ENCODE data around the gene TPM2.
A peak's percentile ranks its signal among the peaks of the same experiment; 100 is the strongest.

Gene TPM2

DNA sequence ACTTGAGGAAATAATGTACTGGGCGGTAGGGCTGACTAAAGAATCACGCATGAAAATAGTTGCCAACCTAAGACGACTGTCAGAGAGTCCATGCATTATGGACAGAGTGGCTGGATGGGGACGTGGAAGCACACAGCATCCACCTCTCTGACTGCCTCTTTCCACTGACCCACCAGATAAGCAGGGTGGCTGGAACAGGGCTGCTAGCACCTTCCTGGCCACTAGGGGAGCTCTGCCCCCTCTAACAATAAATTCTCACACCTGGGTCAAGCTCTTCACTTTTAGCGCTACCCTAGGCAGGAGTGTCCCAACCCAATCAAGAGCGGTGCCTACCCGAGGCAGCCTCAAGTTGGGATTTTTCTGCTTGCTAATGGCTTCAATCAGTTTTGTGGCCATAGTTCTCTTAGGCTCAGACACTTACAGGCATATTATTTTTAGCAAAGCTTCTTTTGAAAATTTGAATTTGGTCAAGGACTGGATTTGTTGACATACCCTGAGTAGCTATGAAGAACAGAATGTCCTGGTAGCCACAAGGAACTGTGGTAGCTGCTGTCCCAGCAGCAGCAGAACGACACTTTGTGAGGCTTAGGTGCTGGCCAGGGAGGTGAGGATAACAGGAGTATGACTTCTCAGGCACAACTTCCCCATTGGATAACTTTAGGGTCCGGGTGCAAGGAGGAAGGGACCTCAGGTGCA lies 6.9 kb upstream of the TPM2 start:
- DNase-seq (ENCODE audit: low read depth): no peak

DNA sequence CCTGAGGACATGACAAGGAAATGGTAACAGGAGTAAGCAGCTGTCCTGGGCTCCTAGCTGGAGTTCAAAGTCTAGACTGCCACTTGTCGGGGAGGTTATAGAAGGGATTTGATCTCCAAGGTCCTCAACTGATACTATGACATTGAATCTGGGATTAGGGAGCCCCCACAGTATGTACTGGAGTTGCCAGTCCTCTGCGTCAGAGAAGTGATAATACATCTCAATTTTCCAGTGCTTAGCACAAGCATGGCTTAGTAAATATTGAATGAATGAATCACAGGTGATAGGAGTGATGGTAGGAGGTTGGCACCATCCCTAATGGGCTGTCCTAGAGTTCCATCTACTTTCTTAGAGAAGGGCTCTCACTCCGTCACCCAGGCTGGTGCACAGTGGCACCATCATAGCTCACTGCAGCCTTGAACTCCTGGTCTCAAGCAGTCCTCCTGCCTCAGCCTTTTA lies 6.2 kb upstream of the TPM2 start:
- DNase-seq (ENCODE audit: low read depth): no peak

DNA sequence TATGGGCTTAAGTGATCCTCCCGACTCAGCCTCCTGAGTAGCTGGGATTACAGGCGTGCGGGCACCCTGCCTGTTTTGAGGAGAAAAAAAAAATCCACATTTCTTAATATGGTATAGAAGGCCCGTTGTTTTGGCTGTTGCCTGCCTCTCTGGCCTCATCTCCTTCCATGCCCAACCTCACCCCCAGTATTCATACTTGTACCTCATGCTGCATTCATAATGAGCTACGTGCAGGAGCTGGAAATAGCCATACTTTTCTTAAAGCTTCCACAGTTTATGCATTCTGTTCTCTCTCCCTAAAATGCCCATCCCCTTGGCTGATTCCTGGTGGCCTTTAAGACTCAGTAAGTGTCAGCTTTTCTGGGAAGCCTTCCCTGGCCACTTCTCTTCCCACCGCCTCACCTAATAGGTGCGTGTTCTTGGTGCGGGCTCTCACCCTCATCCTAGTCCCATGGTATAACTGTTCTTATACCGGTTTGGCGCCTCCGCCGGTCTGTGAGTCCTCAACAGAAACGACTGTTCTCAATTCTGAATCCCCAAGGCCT lies 2.1 kb upstream of the TPM2 start:
- no peak for DNase-seq (ENCODE audit: low read depth)

DNA sequence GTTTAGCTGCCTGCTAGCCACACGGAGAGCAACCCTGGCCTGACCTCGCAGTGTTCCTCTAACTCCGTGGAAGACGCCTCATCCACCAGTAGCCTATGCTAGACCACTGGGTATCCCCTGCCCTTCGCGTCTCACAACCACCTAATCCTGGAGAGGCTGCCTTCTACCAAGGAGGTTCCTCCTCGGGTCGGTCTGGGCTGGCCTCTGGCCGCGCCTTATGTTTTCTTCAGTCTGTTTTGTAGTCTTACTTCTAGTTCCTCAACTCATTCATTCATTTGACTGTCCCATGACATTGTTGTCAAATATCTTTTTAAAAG lies 1.6 kb upstream of the TPM2 start:
- no peak for DNase-seq (ENCODE audit: low read depth)

DNA sequence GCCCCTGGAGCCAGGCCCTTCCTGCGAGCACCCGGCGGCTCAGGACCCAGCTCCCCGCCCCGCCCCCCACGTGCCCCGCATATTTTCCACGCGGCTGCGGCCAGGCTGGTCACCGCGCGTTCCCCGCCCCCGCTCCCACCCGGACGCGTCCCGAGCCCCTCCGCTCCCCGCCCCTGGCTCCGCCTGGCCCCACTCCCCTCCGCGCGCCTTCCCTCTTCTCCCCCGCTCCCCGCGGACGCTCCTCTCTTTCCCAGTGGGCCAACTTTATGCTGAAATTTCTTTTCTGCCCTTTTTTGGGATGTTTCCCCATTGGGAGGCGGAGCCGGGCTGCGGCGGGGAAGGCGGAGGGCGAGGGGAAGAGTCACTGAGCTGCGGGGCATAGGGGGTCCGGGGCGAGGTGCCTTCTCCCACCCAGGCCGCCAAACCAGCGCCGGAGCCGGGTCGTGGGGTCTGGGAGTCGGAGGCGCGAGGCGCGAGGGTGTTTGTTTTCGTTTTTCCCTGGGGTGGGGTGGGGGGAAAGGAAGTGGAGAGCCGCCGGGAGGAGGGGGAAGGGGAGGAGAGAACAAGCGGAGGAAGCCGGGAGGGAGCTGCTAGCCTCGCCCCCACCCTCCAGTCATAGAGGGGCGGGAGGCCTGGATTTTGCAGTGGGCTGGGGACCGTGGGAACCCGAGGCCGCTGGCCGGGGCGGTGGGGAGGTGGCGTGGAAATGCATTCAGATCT lies 1.0 kb upstream of the TPM2 start:
- DNase-seq (ENCODE audit: low read depth): peak; percentile 64

DNA sequence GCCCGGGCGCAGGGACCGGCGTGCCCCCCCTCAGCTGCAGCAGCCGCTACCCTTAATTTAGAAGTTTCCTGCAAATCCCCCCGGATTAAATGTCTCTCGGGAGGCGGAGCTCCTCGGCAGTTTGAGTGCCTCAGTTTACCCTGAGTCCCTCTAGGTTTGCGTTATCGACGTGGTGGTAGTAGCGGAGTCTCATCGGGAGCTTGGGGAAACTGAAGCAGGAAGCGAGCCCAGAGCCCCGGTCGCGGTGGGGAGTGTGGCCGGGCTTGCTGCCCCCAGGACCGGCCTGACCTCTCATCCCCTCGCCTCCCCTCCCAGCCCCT lies 529 bp upstream of the TPM2 start:
- DNase-seq (ENCODE audit: low read depth): no peak

DNA sequence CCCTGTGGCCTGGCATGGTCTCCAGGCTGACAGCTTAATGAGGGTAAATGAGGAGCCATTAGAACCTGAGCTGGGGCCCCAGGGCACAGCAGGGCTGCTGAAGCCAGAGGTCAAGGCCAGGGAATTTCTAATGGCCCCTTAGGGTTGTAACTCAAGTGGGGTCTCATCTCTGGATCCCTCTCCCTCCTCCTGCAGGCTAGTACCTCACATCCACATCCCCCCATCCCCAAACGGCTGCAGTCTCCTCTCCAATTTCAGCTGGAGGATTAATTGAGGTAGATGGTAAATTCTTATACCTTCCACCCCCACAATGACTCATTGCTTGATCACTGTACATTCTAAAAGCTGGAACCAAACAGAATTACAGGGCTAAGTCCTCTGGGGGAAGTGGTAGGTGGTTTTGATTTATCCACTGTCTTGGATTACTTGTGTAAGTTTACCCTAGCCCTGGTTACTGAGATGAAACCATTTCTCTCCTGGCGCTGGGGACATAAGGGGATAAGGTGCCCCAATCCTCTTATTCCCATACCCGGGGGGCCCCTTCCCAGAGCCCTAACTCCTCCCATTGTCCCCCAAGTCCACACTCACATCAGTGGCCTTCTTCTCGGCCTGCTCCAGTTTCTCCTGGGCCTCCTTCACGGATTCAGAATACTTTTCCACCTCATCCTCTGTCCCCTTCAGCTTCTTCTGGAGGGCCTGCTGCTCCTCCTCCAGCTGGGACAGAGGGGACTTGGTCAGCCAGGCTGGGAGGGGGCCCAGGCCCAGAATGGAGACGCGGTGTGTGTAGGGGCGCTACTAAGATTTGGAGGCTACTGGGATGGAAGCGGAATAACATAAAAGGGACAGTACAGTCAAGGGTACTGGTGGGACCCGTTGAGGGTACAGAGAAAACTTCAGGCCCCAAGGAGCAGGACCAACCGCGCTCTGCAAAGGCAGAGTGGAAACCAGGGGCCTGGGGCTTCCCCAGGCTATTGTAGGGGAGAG lies 875 bp downstream of the TPM2 start:
- DNase-seq (ENCODE audit: low read depth): peak; percentile 46

DNA sequence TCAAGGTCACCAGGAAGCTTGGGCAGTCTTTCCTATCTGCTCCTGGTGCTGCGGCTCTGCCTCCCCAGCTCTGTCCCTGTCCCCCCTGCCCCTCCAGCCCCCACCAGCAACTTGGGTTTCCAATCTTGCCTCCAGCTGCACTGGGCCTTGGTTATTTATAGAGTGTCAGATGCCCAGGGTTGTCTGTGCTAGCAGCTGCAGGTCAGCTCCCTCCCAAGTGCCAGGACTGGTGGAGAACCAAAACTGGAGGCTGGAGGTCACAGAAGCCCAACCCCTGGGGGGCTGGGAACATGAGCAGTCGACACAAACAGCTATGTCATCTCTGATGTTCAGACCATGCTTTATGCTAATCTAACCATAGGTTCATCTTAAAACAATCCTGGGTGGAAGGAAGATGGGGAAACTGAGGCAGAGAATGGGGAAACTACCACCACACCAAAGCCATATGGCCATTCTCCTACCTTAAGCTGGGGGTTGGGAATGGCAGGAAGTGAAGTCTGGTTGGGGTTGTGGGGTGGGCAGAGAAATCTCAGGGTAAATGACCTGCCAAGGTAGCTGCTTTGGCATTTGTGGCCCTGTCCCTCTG lies 1.7 kb downstream of the TPM2 start:
- DNase-seq (ENCODE audit: low read depth): no peak

DNA sequence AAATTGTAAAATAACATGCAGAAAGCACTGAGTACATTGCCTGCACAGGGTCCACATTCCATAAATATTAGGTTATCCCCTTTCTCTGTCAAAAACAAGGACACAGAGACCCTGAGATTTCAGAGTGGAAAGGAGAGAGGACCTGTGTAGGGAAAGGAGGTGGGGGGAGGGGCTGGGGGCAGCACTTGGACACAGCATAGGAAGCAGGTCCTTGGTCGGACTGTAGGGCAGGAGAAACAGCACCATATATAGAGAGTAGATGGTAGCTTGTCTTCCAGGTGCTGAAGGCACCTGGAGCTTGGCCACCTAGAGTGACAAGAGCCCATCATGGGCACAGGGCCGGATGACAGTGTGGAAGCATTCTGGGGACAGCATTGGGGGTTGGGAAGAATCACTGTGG lies 2.4 kb downstream of the TPM2 start:
- no peak for DNase-seq (ENCODE audit: low read depth)

DNA sequence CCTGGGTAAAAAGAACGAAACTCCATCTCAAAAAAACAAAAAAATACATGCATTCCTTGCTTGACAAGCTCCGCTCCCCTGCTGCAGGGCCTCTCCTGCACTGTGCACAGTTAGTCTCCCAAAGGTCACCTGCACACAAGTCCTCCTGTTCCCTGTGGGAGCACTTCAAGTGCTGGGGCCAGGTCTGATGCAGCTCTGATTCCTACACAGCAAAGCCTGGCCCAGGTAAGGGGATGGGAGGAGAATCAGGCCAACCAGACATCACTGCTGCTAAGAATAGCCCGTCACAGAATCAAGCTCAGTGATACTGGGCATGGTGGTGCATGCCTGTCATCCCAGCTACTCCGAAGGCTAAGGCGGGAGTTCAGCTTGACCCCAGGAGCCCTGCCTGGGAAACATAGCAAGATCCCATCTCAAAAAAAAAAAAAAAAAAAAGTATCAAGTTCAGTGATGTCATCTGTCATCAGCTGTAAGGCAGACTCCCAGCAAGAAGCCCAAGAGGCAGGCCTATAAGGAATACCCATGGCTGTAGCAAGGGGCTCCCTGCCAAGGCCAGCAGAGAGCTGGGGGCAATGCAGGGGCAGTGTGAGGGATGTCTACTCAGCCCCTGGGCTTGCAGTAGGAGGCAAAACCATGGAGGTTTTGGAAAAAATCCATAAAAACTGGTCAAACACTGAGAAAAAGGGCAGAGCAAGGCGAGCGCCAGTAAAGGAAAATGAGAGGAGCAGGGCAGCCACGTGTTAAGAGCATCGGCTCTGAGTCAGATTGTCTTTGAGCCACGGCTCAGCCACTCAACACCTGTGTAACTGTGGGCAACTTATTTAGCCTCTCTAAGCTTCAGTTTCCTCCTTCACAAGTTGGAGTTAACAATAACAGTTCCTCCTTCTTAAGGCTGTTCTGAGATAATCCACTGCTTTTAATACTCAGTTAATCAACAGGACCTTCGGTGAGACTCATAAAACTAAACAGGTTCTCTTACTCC lies 3.2 kb downstream of the TPM2 start:
- DNase-seq (ENCODE audit: low read depth): no peak

DNA sequence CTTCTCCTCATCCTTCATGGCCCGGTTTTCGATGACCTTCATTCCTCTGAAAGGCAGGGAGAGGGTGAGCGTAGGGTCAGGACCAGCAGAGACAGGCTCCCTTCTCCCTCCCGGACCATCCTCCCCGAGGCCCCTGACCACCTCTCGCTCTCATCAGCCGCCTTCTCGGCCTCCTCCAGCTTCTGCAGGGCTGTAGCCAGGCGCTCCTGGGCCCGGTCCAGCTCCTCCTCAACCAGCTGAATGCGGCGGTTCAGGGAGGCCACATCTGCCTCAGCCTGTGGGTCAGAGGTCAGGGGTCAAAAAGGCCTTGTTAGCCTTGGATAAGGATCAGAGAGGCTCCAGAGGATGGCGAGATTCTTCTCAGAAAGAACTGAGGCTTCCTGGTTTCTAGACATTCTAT lies 4.2 kb downstream of the TPM2 start:
- no peak for DNase-seq (ENCODE audit: low read depth)

DNA sequence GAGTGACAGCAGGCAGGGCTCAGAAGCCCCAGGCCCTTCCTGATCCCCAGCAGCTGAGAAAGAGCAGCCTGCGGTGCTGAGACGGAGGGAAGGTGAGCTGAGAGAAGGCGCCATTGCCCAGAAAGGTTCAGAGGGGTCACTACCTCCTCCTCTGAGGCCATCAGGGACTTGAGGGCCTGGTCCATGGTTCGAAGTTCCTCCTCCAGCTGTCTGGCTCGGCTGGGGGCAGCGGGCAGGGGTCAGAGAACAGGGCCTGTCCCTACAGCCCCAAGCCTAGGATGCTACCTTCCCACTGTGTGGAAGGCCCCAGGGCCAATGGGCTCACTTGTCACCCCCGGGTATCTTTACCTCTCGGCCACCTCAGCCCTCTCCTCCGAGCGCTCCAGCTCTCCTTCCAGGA lies 4.8 kb downstream of the TPM2 start:
- DNase-seq (ENCODE audit: low read depth): no peak

DNA sequence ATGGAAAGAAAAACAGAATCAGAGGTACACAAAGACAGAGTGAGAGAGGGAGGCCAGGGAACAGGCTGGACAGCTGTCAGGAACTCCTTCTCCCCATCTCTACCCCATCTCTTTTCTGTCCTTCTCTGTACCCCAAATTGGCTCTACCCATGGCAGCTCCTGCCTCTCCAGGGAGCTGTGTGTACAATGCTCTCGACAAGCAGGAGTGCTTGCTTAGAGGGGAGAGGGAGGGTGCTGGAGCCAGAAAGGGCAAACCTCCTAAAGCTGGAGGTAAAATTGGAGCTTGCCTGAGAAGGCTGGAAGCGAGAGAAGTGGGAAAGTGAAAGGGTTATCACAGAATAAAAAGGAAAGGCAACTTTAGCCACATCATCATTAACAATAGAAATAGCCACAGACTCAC lies 6.4 kb downstream of the TPM2 start:
- DNase-seq (ENCODE audit: low read depth): no peak

DNA sequence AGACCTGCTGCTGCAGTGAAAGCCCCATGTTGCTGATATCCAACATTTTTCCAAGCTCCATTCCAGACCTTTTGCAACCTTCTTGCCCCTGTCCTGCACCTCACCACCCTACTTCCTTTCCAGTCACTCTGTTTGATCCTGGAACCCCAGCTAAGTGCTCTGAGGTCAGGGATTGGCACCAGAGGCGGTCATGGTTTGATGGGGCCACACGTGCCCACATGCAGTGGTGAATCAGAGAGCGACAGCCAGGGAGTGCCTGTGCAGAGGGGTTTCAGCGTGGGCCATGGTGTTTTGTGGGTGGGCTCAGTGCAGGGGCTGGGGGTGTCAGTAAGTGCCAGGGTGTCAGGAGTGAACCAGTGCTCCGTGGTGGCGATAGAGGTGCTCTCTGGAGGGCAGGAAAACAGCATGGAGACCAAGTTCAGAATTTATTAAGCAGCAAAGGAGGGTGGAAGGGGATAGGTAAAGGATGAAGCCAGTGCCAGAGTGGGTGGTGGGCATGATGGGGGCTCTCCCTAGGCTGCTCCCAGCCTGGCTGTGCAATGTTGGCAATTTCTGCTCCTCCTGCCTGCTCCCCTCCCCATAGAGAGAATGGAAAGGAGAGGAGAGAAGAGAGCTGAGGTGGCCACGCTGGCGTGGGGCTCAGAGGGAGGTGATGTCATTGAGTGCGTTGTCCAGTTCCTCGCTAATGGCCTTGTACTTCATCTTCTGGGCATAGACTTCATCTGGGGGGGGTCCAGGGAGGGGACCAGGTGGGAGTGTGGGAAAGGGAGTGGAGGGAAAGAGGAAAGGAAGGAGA lies 7.0 kb downstream of the TPM2 start:
- DNase-seq (ENCODE audit: low read depth): no peak

DNA sequence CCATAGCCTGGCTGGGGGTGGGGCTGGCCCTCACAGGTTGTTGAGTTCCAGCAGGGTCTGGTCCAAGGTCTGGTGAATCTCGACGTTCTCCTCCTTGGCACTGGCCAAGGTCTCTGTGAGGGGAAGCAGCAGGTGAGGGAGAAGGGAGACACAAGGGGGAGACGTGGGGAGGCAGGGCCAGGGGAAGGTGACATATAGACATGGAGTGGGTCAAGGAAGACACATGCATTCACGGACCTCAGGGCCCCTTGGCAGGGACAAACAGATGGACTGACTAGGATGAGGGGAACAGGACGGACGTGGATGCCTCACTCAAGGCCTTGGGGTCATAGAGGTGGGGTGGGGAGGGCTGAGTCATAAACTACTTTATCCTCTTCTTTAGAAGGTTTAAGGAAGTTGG lies 7.7 kb downstream of the TPM2 start:
- no peak for DNase-seq (ENCODE audit: low read depth)

DNA sequence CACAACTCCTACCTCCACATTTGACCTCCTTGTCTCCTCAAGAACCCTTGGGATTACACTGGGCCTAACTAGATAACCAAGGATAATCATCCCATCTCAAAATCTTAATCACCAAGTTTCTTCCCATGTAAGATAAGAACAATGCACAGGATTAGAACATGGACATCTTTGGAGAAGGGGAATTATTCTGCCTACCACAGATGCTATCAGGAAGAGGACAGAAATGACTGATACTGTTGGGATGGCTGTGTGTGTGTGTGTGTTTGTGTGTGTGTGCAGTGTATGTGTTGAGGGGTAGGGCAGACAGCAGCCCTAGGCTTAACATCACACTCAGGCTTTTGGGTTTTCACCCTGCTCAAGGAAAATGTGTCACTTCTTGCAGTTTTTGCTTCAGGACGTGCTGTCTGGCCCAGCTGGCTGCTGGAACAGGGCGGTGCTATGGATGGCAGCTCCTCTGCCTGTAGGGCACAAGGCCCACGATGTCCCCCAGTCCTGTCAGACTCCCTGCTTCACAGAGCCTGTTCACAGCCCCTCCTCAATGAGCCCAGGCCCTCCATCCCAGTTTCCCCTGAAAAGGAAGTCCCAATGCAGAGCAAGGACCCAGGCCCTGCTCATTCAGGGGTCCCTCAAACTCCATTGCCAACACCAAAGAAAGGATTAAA lies 8.3 kb downstream of the TPM2 start:
- no peak for DNase-seq (ENCODE audit: low read depth)

DNA sequence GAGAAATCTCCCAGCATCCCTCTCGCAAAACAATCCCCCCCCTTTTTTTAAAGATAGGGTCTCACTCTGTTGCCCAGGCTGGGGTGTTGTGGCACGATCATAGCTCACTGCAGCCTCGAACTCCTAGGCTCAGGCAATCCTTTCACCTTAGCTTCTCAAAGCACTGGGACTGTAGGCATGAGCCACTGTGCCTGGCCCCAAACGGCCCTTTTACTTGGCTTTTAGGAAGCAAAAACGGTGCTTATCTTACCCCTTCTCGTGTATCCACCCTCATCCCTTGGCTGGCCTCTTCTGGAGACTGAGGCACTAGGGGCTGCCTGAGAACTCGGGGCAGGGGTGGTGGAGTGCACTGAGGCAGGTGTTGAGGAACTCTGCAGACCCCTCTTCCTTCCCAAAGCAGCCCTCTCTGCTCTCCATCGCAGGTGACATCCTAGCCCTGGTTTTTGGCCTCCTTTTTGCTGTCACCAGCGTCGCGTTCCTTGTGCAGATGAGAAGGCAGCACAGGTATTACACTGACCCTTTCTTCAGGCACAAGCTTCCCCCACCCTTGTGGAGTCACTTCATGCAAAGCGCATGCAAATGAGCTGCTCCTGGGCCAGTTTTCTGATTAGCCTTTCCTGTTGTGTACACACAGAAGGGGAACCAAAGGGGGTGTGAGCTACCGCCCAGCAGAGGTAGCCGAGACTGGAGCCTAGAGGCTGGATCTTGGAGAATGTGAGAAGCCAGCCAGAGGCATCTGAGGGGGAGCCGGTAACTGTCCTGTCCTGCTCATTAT lies 9.2 kb downstream of the TPM2 start:
- no peak for DNase-seq (ENCODE audit: low read depth)

DNA sequence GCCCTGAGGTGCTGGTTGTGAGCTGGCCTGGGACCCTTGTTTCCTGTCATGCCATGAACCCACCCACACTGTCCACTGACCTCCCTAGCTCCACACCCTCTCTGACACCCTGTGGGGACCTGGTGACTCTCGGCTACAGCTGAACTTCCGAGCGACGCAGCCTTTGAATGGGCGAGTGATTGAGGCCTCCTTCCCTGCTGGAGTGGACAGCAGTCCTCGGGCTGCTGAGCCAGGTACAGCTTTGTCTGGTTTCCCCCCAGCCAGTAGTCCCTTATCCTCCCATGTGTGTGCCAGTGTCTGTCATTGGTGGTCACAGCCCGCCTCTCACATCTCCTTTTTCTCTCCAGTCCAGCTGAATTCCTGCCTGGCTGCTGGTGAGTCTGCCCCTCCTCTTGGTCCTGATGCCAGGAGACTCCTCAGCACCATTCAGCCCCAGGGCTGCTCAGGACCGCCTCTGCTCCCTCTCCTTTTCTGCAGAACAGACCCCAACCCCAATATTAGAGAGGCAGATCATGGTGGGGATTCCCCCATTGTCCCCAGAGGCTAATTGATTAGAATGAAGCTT lies 9.9 kb downstream of the TPM2 start:
- no peak for DNase-seq (ENCODE audit: low read depth)

DNA sequence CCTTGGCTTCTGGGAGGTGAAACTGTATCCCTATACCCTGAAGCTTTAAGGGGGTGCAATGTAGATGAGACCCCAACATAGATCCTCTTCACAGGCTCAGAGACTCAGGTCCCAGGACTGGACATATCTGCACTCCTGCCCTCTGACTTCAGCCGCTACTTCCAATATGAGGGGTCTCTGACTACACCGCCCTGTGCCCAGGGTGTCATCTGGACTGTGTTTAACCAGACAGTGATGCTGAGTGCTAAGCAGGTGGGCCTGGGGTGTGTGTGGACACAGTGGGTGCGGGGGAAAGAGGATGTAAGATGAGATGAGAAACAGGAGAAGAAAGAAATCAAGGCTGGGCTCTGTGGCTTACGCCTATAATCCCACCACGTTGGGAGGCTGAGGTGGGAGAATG lies 10.6 kb downstream of the TPM2 start:
- no peak for DNase-seq (ENCODE audit: low read depth)

Data from GM04504 (cell line).